Stimulated activated CD8-positive, alpha-beta memory T cell treated with anti-CD3 and anti-CD28 coated beads, Interleukin-4, amount 100 ng/mL, for 1 hour (primary cell): ENCODE results near the gene CCDC71.
A peak's percentile ranks its signal among the peaks of the same experiment; 100 is the strongest.

Experiments used
- DNase-seq, 2 donors: peaks; one replicate each; pipeline ENCODE4 v3.0.0-alpha.2; 2020; ENCODE audit warnings: low read depth in 2 of 2, low spot score in 1 of 2

The CCDC71 gene

DNA sequence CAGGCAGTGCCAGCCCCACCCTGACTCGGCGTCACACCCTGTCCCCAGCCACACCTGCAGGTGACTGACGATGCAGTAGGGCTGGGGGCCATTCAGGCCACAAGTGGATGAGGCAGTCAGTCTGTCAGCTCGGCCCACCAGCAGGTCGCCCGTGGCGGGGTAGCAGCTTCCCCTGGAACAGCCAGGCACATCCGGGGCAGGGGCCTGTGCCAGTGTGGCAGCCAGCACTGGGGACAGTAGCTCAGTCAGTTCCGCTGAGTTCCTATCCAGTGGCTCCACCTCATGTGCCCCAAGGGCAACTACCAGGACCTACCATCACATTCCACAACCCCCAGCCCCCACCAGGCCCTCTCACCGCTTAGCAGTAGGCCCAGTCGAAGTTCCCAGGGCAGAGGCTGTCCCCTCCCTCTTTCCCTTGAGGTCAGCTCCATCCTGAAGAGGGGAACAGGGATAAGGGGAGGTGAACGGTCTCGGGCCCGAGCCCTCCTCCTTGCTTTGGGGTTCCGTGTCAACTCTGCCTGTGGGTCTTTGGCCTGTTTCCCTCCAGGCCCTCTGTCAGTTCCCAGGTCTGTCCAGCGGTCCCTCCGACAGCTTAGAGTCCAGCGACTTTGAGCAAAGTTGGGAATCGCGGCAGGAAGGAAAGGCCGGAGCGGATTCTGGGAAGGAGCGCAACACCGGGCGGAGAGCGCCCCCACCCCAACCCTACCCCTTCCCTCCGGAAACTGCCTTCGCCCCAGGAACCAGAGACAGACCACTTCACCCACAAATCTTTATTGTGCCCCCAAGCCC is 33.5 kb downstream of the CCDC71 start, which contains the start of gene LAMB2:
Gene LAMB2 (minus strand): TSS at position 614 of the 789 bp plus-strand sequence. CDS start 183 bp downstream, at position 431.
- no peak for DNase-seq

DNA sequence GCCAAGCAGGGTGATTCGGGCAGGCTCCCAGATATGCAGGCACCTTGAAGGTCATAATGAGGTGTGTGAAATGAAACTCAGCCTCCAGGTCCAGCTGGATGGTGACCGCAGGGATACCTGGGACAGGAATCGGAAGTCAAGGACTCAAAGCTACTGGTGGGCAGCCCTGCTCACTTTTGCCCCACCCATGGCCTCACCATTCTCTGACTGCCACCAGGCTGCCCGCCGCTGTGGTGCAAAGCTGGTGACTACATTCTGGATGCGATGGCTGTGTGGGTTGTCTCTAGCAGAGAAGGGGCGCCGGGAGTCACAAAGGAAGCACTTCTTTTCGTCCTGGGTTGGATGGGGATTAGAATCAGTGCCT is 34.1 kb downstream of the CCDC71 start:
- no peak for DNase-seq

DNA sequence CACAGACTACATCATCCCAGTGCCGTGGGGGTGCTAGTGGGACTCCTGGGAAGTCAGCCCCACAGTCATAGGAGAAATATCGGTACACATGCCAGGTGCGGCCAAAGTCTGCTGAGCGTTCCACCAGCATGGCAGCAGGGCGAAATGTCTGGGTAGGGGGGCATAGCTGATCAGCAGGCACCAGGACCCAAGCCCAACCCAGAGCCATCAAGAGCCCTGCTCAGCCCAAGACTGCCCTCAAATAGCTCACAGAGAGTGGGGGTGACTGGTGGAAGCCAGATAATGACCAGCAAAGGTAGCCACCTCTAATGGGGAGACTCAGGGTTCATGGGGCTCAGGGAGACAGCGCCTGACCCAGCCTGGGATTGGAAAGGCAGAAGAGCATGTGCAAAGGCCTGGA is 34.6 kb downstream of the CCDC71 start:
- no peak for DNase-seq

GRCh38 chr3:49131040-49131439 is 35.1 kb downstream of the CCDC71 start:
- no peak for DNase-seq

DNA sequence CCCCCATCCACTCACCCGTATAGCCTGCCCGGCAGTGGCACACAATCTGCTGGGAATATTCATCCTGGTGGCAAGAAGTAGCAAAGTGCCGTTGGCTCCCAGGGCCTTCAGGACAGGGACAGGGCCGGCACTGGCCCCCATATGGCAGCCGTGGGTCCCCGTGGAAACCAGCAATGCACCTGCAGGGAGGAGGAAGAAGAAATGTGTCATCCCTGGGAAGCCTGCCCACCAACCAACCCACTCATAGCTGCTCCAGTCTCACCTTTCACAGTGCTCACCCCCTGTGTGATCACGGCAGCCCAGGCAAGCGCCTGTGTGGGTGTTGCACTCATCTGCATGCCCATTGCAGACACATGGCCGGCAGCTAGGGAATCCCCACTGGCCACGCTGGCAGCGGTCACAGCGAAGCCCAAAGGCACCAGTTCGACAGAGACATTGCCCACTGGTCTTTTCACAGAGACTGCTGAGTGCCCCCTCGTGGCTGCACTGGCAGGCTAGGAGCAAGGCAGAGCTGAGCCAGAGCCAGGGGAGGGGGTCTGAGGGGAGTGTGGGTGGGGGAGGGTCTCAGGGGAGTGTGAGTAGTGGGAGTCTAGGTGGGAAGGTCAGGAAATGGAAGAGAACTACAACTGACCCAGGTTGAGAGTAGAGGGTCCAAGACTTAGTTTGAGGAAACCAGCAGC is 41.0 kb downstream of the CCDC71 start:
- DNase-seq = no peak

DNA sequence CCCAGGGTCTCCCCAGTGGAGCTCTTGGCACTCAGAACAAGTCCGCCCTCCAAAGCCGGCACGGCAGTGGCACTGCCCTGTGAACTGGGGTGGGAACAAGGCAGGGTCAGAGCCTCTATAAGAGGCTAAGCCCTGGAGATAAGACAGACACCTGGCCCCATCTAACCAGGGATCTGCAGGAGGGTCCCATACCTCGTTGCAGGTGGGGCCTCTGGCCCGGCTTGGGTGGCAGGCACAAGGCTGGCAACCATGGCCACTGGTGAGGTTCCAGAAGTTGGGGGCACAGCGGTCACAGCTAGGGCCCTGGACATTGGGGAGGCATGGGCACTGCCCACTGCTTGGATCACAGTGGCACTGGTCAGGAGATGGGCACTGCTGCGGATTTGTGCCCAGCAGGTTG is 41.9 kb downstream of the CCDC71 start:
- DNase-seq = no peak

GRCh38 chr3:49123687-49124086 is 42.4 kb downstream of the CCDC71 start:
- DNase-seq = no peak

- no peak for DNase-seq
Measured at GRCh38 chr3:49122886-49123545, 43.1 kb downstream of the CCDC71 start.

- DNase-seq = no peak
Measured at GRCh38 chr3:49122451-49122850, 43.7 kb downstream of the CCDC71 start.

DNA sequence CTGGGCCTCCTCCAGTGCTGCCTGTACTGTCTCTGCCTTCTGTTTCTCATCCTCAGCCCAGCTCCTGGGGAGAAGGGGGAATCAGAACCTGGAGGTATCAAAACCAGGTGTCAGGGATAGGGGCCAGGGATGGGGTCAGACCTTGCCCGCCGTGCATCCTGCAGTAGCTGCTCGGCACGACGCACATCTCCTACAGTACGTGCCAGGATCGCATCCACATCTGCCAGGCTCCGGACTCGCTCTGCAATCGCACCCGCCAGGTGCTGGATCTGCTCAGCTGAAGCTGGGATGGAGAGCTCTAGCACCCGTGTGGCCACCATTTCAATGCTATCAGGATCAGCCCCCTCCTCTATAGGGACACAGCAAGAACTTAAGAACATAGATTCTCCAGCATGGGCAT is 44.1 kb downstream of the CCDC71 start:
- DNase-seq = no peak

DNA sequence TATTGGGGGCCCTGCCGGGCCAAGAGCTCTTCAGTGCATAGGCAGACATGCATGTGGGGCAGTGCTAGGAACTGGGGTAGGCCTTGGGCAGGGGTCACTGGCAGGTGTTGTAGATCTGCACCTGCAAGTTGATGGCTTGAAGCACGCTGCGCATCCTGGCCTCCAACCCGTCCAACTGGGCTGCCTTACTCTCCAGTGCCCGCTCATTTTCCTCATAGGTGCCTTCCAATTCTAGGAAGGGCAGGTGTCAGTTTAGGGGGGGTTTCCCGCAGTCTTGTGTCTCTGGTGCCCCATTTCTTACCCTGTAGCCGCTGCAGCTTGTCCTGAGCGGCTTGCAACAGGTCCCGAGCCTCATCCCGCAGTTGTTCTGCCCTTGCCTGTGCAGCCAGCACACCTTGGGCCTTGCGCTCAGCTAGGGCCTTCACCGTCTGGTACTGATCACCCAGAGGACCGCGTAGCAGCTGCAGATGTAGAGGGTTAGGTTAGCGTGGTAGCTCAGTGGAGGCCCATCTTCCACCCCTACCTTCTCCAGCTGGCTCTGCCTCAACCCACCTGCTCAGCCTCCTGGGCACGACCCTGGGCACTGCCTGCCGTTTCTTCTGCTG is 44.9 kb downstream of the CCDC71 start:
- DNase-seq = no peak

DNA sequence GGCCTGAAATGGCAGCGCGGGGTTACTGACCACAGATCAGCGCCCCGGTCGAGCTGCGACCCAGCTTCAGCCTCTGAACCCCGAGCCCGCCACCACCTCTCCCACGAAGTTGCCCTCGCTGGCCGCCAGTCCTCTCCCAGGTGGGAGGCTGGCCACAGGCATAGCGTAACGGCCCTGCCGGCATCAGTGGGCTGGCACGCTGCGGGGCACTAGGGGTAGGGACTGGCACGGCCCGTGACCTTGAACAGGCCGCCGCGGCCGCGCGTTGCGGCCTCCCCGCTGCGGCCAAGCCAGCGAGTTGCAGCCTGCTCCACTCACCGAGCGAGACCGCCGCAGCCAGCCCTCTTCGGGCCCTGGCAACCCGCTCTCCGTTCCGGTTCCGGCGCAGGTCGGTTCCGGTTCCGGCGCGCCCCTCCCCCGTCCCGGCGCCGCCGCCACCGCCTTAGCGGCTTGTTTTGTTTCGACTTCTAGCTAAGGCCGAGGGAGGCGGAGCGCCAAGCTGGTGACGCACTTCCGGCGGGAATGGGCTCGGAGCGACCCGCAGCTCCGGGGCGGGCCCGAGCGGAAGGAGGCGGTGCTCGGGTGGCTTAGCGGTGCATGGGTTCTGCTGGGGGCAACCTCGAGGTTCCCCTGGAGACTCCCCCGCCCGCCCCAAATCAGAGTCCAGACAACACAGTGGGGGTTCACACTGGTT is 45.5 kb downstream of the CCDC71 start, which contains the start of gene USP19:
Gene USP19 (minus strand): TSS at position 386 of the 694 bp plus-strand sequence. CDS start 1,678 bp downstream, outside the sequence.
- peak; percentile 83 for DNase-seq

DNA sequence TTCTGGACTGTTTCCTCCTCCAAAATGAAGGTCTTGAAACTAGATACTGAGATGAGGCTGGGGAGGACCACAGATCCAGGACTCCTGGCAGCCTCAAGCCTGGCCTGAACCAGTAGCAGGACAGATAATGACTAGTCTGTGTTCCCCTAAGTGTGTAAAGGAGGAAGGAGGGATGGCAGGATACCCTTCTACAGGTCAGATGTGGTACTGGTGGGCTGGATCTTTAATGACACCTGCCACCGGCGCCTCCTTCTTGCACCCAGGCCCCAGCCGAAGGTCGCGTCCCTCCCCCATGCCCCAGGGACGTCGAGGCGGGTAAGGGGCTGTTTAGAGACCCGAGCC is 46.1 kb downstream of the CCDC71 start:
- DNase-seq = no peak

- no peak for DNase-seq
Measured at GRCh38 chr3:49119439-49119838, 46.7 kb downstream of the CCDC71 start.

DNA sequence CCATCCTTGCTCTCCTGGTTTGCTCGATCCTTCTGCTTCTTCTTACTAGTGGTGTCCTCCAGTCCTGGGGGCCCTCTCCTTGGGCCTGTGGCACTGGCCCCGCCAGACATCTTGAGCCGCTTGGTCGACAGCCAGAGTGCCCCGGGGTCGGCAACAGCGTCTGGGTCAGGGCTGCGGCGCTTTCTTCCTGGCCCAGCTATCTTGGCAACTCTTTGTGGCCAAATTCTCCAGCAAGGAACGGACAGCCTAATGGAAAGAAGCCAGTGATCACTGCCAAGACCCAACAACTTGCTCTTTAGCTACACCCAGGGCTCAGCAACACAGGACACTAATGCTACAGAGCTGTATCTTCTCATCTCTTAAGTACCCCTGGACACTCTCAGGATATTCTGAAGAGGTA is 47.1 kb downstream of the CCDC71 start:
- no peak for DNase-seq
